Body of pancreas (tissue), 4 donors: ENCODE measurements around the gene SPIRE2. TPM values are rescaled to one million over a fixed set of nuclear protein-coding genes. Genes with fewer than 3 reads are reported as not detected.

Experiments used
- ATAC-seq: fragments of 150-250 bp; one replicate; pipeline ENCODE4 v1.9.1; 2016
- DNase-seq, 4 donors: peaks; one replicate each; pipeline ENCODE4 v3.0.0-alpha.2; 2019
- H3K27ac ChIP-seq, 4 donors: fragments of 200-600 bp; sonication (generic); 1 replicate in 3 of 4; 2 replicates in 1 of 4; pipeline versions ENCODE4 v1.5.1 to v1.6.1; 2016 to 2019; ENCODE audit warnings: mild to moderate bottlenecking in 1 of 4, mixed read lengths in 1 of 4, moderate library complexity in 1 of 4
- H3K27me3 ChIP-seq, 2 donors: fragments of 200-600 bp; sonication (generic); one replicate each; pipeline ENCODE4 v1.6.0; 2016; ENCODE audit warnings: mild to moderate bottlenecking in 1 of 2
- H3K36me3 ChIP-seq, 2 donors: fragments of 200-600 bp; sonication (generic); replicated peaks in 1 of 2; 2 replicates each; pipeline ENCODE4 v1.5.1; 2016; ENCODE audit warnings: low read depth in 2 of 2; ENCODE audit not compliant: insufficient read depth in 1 of 2
- H3K4me1 ChIP-seq: fragments of 200-600 bp; sonication (generic); one replicate; pipeline ENCODE4 v1.6.0; 2016
- H3K4me3 ChIP-seq, 2 donors: fragments of 200-600 bp; sonication (generic); 1 replicate in 1 of 2; 2 replicates in 1 of 2; pipeline ENCODE4 v1.5.1; 2016 to 2019
- H3K9me3 ChIP-seq, 3 donors: fragments of 200-600 bp; sonication (generic); 1 replicate in 2 of 3; 2 replicates in 1 of 3; pipeline ENCODE4 v1.5.1; 2016
- POLR2A ChIP-seq, 3 donors: fragments of 450-650 bp; IDR thresholded peaks; one replicate each; pipeline ENCODE4 v1.6.1; 2016; ENCODE audit warnings: antibody characterized with exemption in 3 of 3, mild to moderate bottlenecking in 2 of 3
- WGBS, 2 donors: methylation state at CpG; one replicate each; pipeline ENCODE4 v1.1.5; 2017; 5-methylcytosine and 5-hydroxymethylcytosine counted together
- intact Hi-C: fragments of 100-400 bp; cut with DNase I; formaldehyde crosslinking; loops from one replicate; pipeline ENCODE4 v1.15.1; 2023
- total RNA-seq, 2 donors: library from RNA; depleted of rRNA; stranded (reverse); fragments of >200 nt; gene quantifications; one replicate each; pipeline ENCODE4 v1.1.0, GENCODE V29; 2016
- TF ChIP-seq, protein P1 (sequence below), 7 experiments: fragments of 450-650 bp in 4 of 7; fragments of 200-600 bp in 3 of 7; sonication (generic) in 3 of 7; IDR thresholded peaks; one replicate each; pipeline ENCODE4 v1.5.1; 2016 to 2019; ENCODE audit warnings: antibody characterized with exemption in 7 of 7

SPIRE2 gene
- total RNA-seq, 2 donors from 2014 or later, result 7.3 to 7.6 TPM

DNA sequence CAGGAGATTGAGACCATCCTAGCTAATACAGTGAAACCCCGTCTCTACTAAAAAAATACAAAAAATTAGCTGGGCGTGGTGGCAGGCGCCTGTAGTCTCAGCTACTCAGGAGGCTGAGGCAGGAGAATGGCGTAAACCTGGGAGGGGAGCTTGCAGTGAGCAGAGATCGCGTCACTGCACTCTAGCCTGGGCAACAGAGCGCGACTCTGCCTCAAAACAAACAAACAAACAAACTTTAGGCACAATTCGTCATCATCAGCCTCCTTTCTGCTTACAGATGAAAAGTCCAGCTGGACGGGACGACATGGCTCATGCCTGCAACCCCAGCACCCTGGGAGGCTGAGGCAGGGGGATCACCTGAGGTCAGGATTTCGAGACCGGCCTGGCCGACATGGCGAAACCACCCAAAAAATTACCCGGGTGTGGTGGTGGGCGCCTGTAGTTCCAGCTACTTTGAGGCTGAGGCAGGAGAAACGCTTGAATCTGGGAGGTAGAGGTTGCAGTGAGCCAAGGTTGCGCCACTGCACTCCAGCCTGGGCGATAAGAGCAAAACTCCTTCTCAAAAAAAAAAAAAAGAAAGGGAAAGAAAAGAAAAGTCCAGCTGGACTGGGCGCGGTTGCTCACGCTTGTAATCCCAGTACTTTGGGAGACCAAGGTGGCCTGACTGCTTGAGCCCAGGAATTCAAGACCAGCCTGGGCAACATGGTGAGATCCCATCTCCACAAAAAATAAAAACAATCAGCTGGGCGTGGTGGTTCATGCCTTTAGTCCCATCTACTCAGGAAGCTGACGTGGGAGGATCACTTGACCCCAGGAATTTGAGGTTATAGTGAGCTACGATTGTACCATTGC lies 1.5 kb upstream of the SPIRE2 start:
- Histone ChIP-seq H3K9me3 (no peaks in the 10 kb centered on the region), H3K27ac (no peak overlapping the region), H3K36me3 (no peaks in the 10 kb centered on the region), H3K27me3 (no peaks in the 10 kb centered on the region), H3K4me3 (no peak overlapping the region), H3K4me1 (peaks cover 17% of the 10 kb centered on the region)
- TF ChIP-seq, protein P1, sequence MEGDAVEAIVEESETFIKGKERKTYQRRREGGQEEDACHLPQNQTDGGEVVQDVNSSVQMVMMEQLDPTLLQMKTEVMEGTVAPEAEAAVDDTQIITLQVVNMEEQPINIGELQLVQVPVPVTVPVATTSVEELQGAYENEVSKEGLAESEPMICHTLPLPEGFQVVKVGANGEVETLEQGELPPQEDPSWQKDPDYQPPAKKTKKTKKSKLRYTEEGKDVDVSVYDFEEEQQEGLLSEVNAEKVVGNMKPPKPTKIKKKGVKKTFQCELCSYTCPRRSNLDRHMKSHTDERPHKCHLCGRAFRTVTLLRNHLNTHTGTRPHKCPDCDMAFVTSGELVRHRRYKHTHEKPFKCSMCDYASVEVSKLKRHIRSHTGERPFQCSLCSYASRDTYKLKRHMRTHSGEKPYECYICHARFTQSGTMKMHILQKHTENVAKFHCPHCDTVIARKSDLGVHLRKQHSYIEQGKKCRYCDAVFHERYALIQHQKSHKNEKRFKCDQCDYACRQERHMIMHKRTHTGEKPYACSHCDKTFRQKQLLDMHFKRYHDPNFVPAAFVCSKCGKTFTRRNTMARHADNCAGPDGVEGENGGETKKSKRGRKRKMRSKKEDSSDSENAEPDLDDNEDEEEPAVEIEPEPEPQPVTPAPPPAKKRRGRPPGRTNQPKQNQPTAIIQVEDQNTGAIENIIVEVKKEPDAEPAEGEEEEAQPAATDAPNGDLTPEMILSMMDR (IDR thresholded peaks at IDR 0.05), result no peak
- TF ChIP-seq POLR2A (IDR thresholded peaks at IDR 0.05), result no peak
- ATAC-seq, result no peak
- WGBS, 2 donors, result 73 to 83% methylated on average over 19 to 25 of the region's 26 CpGs
- intact Hi-C loops, result no loop called here
- no peak for DNase-seq

DNA sequence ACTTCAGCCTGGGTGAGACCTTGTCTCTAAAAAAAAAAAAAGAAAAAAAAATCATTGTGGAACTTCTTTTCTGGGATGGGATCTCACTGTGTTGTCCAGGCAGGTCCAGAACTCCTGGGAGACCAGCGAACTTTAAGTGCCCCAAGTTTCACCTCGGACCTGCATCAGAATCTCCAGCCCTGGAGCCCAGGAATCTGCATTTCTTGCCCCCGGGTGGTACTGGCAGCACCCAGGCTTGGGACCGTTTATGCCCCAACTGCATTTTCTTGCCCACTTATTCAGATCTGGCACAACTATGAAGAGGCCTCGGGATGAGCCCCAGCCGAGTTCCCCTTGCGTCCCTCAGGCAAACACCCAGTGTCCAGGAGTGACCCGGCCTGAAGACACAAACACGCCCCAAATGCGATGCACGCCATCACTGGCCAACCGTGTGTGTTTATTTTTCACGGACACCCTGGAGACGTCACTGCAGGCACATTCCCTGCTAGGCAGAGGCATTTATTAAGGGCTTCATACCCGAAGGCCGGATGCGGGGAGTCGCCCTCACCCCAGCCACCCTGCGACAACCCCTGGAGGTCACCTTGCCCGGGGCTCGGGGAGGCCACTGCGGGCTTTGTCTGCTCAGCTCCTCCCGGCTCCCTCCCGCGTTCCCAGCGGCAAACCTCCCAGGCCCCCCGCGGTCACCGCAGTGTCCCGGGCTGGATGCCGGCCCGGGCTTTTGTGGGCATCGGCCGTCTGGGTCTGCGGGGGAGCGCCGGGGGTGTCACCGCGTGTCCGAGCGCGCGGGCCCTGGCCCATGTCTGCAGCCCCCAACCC lies 684 bp upstream of the SPIRE2 start:
- 3 to 35% methylated on average over 4 to 42 of the region's 43 CpGs for WGBS, 2 donors
- intact Hi-C loops, result no loop called here
- Histone ChIP-seq H3K4me3 (peak overlapping the region; percentile 45 to 62), H3K27me3 (no peaks in the 10 kb centered on the region), H3K9me3 (no peaks in the 10 kb centered on the region), H3K27ac (peak overlapping the region; percentile 18 to 73 (median 68)), H3K4me1 (peaks cover 17% of the 10 kb centered on the region), H3K36me3 (no peaks in the 10 kb centered on the region)
- TF ChIP-seq, protein P1 (IDR thresholded peaks at IDR 0.05), result no peak
- TF ChIP-seq POLR2A (IDR thresholded peaks at IDR 0.05), result peak in 2 of 3 donors; percentile 49 to 57
- ATAC-seq, result peak; percentile 41
- peak; percentile 45 to 62 (median 56) for DNase-seq

DNA sequence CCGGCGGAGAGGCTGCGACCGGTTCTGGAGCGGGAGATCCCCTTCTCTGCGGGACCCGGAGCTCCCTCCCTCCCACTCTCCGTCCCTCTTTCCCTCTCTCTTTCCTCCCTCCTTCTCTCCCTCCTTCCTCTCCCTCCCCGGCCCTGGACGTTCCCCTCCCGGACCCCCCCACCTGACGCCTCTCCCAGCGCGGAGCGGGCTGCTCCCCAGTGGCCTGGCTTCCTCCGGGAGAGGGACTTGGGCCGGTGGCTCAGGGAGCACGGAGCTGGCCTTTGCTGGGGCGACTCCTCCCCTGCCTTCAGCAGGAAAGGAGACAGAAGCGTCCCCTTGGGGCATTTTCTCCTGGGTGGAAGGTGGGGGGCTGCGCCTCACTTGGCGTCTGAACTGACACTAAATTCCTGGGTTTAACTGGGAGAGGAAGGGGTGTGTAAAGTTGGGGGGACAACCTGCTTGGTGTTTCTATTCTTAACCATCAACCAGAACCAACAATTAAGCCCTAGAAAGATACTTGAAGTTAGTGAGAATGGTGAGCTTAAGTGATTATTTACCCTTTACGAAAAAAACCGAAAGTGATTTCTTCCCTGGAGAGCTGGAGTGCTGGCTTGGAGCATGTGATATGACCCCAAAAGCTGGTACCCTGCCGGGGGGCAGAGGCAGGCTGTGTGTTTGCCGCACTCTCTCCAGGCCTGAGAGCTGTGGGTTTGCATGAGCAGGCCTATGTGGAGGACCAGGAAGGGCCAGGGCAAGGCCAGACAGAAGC lies 775 bp downstream of the SPIRE2 start:
- WGBS, 2 donors, result 20 to 22% methylated on average over 25 to 26 of the region's 26 CpGs
- Histone ChIP-seq H3K27ac (peak overlapping the region in 3 of 4 donors; percentile 21 to 63 (median 59)), H3K36me3 (no peaks in the 10 kb centered on the region), H3K9me3 (no peaks in the 10 kb centered on the region), H3K27me3 (no peaks in the 10 kb centered on the region), H3K4me3 (peak overlapping the region in 1 of 2 donors; percentile 5), H3K4me1 (peaks cover 17% of the 10 kb centered on the region)
- TF ChIP-seq POLR2A (IDR thresholded peaks at IDR 0.05), result no peak
- TF ChIP-seq, protein P1 (IDR thresholded peaks at IDR 0.05), result no peak
- peak; percentile 7 for ATAC-seq
- intact Hi-C loops, result no loop called here
- DNase-seq, result peak in 1 of 4 donors; percentile 23

DNA sequence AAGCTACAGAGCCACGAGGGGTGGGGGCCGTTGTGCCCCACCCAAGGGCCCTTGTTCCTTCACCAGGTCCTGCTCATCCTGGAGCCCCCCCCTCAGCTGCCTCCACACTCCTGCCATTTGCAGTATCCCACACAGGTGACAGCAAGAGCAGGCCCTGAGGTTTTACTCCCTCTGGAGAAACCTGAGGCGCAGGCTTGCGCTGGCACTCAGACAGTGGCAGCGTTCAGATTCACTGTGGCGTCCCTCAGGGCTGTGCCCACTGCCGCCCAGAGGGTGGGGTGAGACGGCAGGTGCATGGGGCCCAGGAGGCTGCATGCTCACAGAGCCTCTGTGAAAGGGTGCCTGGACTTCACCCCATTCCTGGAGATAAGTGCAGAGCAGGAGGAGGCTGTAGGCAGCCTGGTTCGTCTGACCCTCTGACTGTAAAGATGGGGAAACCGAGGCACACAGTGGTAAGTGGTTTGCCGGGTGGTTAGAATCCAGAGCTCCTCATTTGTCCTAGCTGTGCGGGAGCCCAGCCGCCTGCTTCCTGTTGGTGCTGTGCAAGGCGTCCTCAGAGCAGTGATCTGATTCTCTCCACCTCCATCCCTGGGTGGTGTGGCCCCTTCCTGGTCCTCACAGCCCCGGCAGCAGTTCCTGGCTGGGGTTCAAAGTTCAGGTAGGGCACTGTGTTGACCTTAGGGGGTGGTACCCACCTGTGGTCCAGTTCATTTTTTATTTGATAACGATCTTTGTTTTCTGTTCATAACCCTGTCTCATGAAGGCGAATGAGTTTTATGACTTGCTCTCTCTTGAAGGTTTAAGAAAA lies 1.6 kb downstream of the SPIRE2 start:
- no peak overlapping the region for H3K27ac ChIP-seq

More for the DNA sequence above, 1.6 kb downstream of the SPIRE2 start:
- intact Hi-C loops, result no loop called here
- Histone ChIP-seq H3K27me3 (no peaks in the 10 kb centered on the region), H3K9me3 (no peaks in the 10 kb centered on the region), H3K4me3 (no peak overlapping the region), H3K4me1 (peaks cover 17% of the 10 kb centered on the region), H3K36me3 (no peaks in the 10 kb centered on the region)
- ATAC-seq (no peak), DNase-seq (no peak)
- 74 to 76% methylated on average over 3 to 11 of the region's 17 CpGs for WGBS, 2 donors
- TF ChIP-seq, protein P1 (IDR thresholded peaks at IDR 0.05), result no peak
- TF ChIP-seq POLR2A (IDR thresholded peaks at IDR 0.05), result no peak
